RPMI8226 (cell line): ENCODE measurements around the gene MYO5B.
"Not testable (repeated sequence)": the region's sequence is repeated elsewhere in the genome, so short reads cannot be mapped to it uniquely, and the experiment has no call there.

Experiments used
- DNase-seq: peaks from one replicate; pipeline ENCODE4 v3.0.0-alpha.2; 2015

The MYO5B gene

DNA sequence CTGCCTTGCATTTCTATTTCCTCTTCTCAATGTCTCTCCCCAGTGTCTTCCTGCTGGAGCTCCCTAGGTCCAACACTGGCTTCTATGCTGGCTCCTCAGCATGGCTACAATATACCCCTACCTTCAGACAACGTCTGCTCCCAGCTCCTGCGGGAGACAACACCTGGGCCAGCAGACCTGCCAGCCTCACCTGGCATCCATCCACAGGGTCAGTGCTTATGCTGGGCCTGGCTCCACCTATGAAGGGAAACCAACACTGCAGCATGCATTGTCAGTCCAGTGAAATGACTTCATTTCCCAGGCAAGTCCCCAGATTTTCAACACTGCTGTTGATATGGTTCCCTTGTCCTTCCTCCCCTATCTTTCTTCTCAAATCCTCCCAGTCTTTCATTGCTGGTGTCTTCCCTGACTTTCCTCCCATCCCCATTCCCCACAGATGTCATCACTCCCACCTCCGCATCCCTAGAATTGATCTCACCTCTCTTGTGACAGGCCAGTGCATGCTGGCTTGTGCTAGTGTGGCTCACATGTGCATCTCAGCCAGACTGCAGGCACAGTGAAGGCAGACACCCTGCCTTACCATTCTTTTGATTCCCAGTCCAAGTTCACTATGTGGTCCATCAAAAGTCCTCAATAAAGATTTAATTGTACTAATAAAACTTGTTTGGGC is 98.0 kb downstream of the MYO5B start:
- no peak for DNase-seq

DNA sequence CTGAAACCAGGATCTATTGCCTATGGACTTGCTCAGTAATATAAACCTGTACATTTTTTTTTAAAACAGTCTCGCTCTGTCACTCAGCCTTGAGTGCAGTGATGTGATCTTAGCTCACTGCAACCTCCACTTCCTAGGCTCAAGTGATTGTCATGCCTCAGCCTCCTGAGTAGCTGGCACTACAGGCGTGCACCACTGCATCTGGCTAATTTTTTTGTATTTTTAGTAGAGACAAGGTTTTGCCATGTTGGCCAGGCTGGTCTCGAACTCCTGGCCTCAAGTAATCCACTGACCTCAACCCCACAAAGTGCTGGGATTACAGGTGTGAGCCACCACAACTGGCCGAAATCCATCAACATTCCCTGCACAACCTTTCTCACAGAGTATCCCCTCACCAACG is 100.2 kb downstream of the MYO5B start:
- DNase-seq: not testable (repeated sequence)

DNA sequence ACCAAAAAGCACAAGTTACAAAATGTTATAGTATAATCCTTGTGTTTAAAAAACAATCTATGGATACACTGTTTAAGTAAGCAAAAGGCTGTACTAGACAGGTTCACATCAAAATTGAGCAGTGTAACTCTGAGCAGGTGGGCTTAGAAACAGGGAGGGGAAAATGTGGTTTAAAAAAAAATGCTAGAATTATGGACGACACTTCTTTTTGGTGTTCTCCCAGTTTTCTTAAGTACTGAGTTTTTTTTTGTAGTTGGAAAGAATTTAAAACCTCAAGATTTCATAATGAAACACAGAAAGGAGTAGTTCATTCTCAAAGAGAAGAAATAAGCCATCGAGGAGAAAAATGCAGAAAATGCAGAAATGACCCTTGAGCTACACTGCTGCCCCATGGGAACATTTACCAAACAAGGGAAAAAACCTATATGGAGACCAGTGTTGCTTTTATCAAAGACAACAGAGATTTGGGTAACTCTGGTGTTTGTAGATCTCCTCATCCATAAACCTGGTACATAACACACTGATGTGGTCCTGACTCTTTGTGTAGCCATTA is 100.7 kb downstream of the MYO5B start:
- DNase-seq: no peak

DNA sequence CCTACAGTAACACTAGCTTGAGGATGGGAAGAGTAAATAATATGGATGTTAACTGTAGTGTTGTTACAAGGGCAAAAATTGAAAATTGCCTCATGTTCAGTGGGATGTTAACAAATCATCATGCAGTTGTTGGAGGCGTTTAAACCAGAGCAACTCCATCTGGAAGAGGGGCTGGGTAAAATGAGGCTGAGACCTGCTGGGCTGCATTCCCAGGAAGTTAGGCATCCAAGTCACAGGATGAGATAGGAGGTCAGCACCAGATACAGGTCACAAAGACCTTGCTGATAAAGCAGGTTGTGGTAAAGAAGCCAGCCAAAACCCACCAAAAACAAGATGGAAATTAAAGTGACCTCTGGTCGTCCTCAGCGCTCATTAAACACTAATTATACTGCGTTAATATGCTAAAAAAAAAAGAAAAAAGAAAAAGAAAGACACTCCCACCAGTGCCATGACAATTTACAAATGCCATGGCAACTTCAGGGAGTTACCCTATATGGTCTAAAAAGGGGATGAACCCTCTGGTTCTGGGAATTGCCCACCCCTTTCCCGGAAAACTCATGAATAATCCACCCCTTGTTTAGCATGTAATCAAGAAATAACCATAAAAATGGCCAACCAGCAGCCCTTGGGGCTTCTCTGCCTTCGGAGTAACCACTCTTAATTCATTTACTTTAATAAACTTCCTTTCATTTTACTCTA is 101.4 kb downstream of the MYO5B start:
- DNase-seq: no peak

DNA sequence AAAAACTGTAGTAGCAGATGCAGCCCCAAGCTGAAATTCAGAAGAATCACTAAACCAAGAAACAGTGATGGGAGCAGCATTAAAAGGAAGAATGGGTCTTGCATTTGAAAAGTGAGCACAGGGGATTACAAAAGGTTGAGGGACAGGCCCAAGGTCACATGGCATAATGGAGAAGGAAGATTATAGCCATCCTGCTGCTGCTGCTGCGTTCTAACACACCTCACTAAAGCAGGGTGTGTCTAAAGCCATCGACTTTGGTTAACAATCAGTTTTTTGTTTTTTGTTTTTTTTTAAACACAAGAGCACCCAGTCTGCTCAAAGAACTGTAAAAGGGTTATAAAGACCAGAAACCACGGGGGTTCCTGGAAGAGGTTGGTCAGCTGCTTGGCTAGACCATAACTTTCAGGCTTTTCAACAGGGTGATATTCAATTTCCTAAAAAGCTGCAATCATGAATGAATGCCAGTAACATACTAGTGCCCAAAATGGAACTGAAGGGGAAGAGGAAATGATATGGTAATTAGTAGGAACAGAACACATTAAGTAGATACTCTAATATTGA is 102.6 kb downstream of the MYO5B start:
- no peak for DNase-seq

DNA sequence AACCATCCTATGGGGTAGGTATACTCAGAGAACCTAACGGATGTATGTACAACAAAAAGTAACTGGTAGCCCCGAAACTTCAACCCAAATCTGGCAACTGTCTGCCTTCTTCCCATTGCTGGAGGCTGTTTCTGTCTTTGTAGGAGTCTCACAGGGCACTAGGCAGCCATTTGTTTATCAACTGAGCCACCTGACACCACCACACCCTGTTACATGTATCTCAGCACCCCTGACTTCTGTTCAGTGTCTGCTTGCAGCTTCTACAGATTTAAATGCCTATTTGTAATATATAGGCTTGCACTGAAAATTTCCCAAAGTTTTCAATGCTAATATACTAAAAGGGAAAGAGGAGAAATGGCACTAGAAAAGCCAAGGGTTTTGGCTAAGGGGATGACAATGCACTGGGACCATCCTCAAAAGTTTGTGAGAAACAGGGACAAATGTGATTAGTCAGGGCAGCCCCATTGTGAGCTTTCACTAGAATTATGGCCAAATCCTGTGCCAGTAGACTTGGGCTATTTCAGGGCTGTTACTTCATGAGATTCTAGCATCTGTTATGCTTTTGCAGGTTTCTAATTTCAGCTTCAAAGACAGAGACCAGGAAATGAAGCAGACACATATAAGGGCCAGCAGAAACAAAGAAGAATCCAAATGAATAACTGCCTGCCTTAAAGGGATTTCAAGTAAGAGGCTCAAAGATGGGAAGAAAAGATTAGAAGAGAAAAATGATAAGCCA is 103.3 kb downstream of the MYO5B start:
- no peak for DNase-seq

DNA sequence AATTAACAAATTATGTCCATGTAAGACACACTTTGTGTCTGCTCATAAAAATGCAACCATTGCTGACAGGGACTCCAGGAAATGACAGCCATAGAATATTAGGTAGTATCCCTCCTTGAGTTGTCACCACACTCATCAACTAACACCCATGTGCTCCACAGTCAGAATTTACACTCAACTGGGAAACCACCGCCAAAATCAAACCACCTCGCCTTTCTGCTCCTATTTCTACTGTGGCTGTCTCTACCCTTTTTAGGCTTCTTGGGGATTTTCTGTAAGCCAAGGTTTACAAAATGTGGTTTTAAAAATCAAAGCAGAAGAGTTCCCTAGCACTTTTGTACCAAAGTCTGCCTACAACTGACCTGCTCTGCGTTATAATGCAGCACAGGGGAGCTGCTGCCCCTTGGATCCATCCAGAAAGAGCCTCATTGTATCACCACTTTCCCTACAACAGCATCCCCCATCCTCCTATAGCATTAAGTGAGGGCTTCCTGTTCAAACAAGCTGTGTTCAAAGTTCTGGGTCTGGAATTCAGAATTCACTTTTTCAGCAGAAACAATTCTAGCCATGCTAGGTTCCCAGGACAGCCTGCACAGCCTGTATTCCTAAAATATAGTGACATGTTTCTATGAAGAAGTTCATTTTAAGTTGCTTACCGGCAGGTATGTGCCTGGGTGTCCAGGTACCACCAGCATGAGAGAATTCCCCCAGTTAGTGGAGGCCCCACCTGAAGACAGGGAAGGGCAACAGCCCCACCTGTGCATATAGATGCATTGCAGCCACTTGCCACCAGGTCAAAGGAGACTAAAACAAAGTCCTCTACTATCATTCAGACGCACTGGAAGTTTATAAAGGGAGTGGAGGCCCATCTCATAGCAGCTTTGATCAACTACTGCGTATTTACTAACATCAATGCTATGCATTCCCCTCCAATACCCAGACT is 104.3 kb downstream of the MYO5B start:
- DNase-seq: no peak

DNA sequence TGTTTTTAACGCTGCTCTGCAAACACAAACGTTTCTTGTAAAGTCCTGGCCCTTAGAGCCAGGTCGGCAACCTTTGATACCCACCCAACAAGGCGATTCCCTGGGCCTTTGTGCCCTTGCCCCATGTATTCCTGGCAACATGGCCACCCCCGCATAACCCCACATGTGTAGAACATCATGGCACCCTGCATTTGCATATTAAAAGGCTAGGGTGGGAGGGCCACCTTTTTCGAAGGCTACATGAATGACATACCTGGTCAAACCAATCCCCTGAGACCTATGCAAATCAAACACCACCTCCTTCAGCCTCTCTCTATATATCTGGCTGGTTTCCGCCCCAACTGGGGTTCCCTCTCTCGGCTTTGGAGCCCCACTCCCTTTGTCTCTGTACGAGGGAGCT is 105.2 kb downstream of the MYO5B start:
- no peak for DNase-seq

DNA sequence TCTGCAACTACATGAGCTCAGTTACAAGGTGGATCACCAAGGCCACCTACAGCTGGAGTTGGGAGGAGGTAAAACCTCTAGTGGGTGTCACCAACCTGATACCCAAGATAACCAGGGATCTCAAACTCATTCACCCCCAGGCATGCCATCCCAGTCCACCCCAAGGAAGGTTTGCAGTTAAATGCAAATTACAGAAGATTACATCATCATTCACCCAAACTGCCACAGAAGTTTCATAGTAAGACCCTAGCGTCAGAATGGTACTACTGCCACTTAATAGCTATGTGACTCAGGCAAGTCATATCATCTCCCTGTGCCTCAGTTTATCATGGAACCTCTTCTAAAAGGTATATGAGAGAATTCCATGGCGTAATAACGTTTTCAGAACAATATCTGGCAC is 111.2 kb downstream of the MYO5B start:
- DNase-seq: no peak

DNA sequence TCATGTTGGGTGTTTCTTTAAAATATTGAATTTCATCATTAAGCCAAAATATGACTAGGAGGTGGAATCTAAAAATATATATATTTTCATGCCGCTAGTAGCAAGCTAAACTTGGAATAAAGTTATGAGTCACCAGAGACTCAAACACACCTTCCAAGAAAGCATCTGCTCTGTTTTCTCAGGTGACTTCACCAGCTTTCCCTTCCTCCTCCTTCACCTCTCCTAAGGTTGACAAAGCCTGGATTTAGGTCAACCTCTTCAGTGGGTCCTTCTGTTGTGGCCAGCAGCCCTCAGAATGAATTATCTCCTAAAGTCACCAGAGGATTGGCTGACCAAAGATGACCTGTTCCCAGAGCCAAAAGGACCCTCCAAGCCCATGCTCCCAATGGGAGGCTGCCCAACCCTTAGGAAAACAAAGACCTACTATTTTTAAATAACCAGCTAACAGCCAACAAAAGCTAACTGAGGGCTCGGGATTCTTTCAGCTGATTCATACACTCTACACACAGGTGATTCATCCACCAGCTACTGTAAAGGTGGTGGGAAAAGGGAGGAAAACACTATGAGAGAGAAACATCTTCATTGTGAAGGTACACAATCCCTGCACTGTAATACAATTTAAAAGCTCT is 113.9 kb downstream of the MYO5B start:
- DNase-seq: no peak

DNA sequence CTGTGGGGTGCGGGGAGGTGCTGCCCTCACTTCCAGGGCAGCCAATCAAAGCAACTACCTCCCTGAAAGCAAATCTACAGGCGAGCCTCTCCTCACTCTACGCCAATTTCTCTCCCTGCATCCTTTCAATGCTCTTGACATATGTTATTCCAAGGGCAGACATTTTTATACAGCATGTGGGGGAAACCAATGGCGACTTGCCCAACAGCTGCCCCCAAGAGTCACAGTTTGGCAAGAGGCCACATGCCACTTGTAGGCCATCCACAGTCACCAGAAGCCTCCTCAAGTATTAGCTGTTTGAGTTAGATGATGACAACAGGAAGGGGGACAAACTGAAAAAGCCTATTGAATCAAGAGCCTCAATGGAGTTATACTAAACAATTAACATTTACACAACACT is 114.6 kb downstream of the MYO5B start:
- no peak for DNase-seq

DNA sequence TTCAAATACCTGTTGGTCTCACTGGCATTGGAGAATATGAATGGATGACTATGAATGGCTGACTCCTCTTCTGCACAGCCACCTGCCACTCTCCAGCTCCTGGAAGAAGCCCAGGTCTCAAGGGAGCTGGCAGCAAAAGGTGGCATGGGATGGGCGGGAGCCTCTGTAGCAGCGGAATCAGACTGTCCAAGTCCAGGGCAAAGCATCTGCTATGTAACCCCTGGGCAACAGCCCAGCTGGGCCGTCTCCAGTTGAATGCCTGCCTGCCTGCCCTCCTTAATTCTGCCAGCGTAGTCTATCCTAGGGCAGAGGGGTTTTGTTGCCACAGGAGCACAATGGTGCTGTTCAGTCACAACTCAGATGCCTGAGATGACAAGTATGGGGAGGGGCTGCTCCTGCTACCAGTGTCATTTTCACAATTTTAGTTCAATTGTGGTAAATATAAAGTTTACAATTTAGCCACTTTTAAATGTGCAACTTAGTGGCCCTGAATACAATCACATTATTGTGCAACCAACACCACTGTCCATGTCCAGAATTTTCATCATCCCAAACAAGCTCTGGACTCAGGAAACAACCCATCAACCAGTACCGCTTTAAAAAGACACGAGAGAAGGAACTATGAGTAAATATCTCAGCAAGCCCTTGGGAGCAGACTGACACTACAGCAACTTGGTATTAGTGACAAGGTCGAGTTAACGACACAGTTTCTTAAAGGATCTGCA is 115.2 kb downstream of the MYO5B start:
- no peak for DNase-seq

DNA sequence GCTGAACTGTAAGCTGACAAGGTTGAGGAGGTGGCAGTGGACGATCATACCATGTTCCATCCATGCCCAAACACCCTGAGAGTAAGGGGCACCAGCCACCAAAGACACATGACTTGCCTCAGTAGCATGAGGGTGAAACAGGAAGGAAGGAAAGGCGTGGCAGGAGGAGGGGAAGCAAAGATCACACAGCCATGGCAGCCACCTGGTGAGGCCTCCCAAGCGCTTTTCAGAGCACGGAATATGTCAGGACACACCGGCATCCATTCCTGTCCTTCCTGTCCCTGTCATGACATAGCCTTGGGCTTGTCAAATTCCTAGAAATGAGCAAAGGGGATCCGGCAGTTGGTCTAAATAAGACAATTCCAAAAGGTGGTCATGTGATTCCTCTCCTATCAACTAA is 118.7 kb downstream of the MYO5B start:
- DNase-seq: no peak

DNA sequence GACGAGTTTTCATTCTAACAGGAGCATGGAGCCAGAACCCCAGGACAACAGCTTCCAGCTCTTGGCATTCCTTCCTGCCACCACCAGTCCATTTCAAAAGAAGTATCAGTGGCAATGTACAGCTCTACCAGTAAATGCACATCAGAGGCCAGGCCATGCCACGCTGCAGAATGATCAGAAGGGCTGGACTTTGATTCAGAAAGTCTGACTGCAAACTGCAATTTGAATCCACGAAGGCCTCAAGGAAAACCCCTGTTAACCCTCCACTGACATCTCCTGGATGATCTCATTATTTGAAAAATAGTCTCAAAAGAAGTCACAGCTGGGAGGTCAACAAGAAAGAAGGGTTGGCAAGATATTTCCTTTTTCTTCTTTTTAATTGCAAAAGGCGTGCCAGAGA is 119.2 kb downstream of the MYO5B start:
- no peak for DNase-seq

DNA sequence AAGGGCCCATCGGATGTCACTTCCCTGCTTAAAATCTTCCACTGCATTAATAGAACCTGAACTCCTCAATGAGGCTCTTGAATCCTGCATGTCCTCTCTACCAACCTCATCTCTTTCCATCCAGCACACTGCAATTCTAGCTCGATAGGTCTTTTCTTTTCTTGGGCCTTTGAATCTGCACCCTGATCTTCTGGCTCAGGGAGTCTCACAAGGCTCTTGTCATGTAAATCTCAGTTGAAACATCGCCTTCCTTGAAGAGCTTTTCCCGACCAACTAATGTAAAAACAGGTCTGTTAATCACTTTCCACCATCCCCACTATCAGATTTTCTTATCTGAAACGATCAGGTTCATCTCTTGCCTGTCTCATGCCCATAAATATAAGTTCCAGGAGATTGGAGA is 120.5 kb downstream of the MYO5B start:
- DNase-seq: no peak

DNA sequence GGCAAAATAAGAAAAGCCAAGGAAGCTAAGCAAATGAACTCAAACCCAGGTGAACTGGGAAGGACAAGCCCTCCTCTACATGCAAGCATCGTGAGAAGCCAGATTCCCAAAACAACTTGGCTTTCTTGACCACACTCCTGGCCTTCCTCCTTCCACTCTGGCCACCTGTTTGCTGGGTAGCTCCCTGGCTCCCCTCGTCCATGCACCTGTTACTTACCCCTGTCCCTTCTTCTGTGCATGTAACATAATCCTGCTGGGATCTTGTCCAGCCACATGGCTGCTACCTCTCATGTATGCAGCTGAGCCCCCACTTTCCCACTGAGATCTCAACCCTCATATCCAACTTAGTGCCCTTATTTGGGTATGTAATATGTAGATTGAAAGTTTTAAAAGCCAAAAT is 121.6 kb downstream of the MYO5B start:
- DNase-seq: no peak

DNA sequence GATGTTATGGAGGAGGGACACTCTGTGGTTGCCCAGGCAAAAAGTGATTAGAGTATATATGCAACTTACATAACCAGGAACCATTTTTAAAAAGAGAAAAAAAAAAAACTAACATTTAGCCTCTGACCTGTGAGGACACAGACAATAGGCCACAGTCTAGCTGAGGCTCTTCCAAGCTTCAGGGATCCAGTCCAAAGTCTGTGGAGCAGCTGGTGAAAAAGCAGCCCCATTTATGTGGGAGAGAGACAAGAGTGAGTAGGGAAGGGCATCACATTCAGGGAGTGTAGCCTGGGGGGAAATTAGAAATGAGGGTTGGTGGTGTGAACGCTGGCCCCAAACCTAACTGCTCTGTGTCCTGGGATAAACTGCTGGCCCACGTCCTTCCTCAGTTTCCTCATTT is 122.8 kb downstream of the MYO5B start:
- DNase-seq: no peak

DNA sequence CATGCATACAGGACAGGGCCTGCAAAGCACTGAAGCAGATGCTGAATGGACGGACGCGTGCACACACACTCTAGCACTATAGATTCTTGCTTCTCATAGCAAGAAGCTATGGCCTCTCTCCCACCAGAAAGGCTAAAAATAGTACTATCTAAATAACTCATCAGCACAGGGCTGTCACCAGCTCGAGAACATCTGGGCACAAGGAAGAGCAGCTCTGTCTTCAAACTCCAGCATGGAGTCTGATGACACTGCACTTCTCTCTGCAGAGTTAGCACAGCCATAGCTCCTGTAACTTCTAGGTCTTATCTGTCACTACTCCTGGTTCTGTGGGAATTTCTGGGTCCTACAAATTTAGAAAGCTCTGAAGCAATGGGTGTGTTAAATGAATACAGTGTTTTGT is 123.5 kb downstream of the MYO5B start:
- DNase-seq: peak; percentile 10

DNA sequence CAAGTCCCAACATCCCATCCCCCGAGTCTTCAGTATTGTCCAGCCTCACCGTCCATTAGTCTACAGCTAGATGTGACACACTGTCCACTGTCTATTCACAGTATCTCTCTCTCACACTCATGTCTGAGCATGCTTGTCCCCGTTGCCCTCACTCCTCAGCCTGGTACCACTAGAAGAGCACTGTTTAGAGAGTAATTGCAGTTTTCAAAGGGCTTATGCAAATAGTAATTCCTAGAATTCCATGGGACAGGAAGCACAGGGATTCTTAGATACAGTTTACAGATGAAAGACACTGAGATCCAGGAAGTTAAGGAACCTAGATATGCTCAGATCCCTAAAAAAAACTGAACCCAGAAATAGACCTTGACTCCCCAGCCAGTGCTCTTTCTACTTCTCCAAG is 125.5 kb downstream of the MYO5B start:
- no peak for DNase-seq

DNA sequence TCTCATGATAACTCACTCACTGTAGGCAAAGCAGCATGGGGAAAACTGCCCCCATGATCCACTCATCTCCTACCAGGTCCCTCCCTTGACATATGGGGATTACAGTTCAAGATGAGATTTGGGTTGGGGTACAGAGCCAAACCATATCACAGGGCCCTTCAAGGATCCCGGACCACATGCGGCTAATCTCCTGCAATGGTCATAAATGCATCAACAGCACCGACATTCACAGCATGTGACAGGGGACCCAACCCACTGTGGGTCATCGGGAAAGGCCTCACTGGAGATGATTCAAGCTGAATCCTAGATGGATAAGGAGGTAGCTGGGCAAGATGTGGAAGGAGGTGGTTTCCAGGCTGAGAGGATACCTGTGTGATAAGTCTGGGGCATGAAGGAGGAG is 129.4 kb downstream of the MYO5B start:
- DNase-seq: no peak

DNA sequence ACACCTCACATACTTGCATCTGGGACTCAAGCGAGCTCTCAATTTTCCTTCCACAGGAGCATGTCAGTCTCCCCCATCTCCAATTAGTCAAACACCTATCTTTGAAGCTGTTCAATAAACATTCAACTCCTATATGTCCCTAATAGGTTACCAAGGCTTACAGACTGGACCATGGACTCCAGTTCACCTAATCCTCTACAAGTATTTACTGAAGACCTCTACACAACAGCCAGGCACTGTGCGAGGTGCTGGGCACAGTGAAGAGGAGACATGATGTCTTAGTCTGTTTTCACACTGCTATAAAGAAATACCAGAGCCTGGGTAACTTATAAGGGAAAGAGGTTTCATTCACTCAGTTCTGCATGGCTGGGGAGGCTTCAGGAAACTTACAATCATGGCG is 129.9 kb downstream of the MYO5B start:
- no peak for DNase-seq
